ENCODE results near the gene ATP8B3. TPM values are rescaled to one million over a fixed set of nuclear protein-coding genes. Genes with fewer than 3 reads are reported as not detected.

The ATP8B3 gene
- total and polyA plus RNA-seq, 10 of the 15 experiments (the other 5 are each of a cell fraction or from before 2014, with no cell fraction given) = 0.13 to 1.7 (median 0.52) TPM

GRCh38 chr19:1860821-1861598, 48.9 kb upstream of the ATP8B3 start (continued):
- TF ChIP-seq MYB (IDR thresholded peaks at IDR 0.05; ENCODE audit: borderline replicate concordance, low read depth, low read length) = no peak
- TF ChIP-seq NR2C1 (IDR thresholded peaks at IDR 0.05) = no peak
- TF ChIP-seq CHD2 (IDR thresholded peaks at IDR 0.05; ENCODE audit: borderline replicate concordance, low read depth, low read length) = no peak
- TF ChIP-seq KAT2A (conservative IDR thresholded peaks at IDR 0.05; ENCODE audit: control insufficient read depth, low read depth, low read length) = no peak
- no peak for TF ChIP-seq CREM (IDR thresholded peaks at IDR 0.05; ENCODE audit: low read depth)
- TF ChIP-seq FOXM1 (IDR thresholded peaks at IDR 0.05; ENCODE audit: low read depth, low read length) = no peak
- TF ChIP-seq TCF3 (IDR thresholded peaks at IDR 0.05; ENCODE audit: borderline replicate concordance, insufficient read depth, low read depth, low read length) = no peak
- no peak for TF ChIP-seq CBFB (IDR thresholded peaks at IDR 0.05; ENCODE audit: low read depth)
- TF ChIP-seq NFYB (IDR thresholded peaks at IDR 0.05; ENCODE audit: insufficient read depth, low read depth, low read length) = no peak
- TF ChIP-seq ZNF24 (IDR thresholded peaks at IDR 0.05) = no peak
- TF ChIP-seq GABPA (IDR thresholded peaks at IDR 0.05; ENCODE audit: low read depth) = no peak

GRCh38 chr19:1860042-1860775, 48.1 kb upstream of the ATP8B3 start:
- Histone ChIP-seq H3K4me2 (ENCODE audit: control insufficient read depth, insufficient read depth) (peak overlapping the region; percentile 72), H2AFZ (ENCODE audit: control insufficient read depth, low read depth, low read length) (no peak overlapping the region), H3K79me2 (ENCODE audit: control insufficient read depth, insufficient read depth, low read length) (peaks cover 74% of the 10 kb centered on the region), H3K9me3 (replicated peaks; ENCODE audit: control insufficient read depth, insufficient read depth, low read length) (no peaks in the 10 kb centered on the region), H3K36me3 (ENCODE audit: control insufficient read depth in 2 of 2, insufficient read depth in 2 of 2, low read length in 1 of 2) (peaks cover 0 to 1% of the 10 kb centered on the region in 2 experiments; a peak in 1 of 4 replicates), H3K4me1 (ENCODE audit: control insufficient read depth, insufficient read depth, low read length) (peaks cover 7% of the 10 kb centered on the region), H3K4me3 (peak overlapping the region; percentile 94; the same call in 1 of the 2 replicates), H4K20me1 (ENCODE audit: control insufficient read depth, insufficient read depth) (peaks cover 7% of the 10 kb centered on the region; the same call in 1 of the 2 replicates), H3K9ac (ENCODE audit: control insufficient read depth, insufficient read depth, low read length) (peak overlapping the region; percentile 17; the same call in 1 of the 2 replicates), H3K27me3 (replicated peaks in 1 of 2; ENCODE audit: control insufficient read depth in 2 of 2, insufficient read depth in 2 of 2, low read length in 1 of 2) (no peaks in the 10 kb centered on the region), H3K27ac (ENCODE audit: control insufficient read depth, insufficient read depth) (no peak overlapping the region)
- ChIA-PET CTCF (interaction anchor here (0.6 kb wide), 1 partner anchor 37 kb away, joined by 3 read pairs; no protein-coding TSS in a partner anchor), SMC1A (ENCODE audit: uncharacterized antibody, unreplicated experiment) (no interaction called here), RAD21 (ENCODE audit: unreplicated experiment) (interaction anchor here (0.6 kb wide), 1 partner anchor 22 kb away, joined by 3 read pairs; no protein-coding TSS in a partner anchor), POLR2A (interaction anchor here (0.6 to 1.2 kb wide), 2 partner anchors 16 to 171 kb away, joined by 3 read pairs; no protein-coding TSS in a partner anchor)
- ATAC-seq (no peak), DNase-seq (ENCODE audit: low read depth, low spot score) (no peak), FAIRE-seq (no peak)
- no TSS peak for BruUV-seq (replicated peaks)
- TF ChIP-seq RFX5 (IDR thresholded peaks at IDR 0.05; ENCODE audit: low read depth, low read length) (0 out of 2 replicates have a peak, but pooled peaks have one; percentile 15), MYB (IDR thresholded peaks at IDR 0.05; ENCODE audit: borderline replicate concordance, low read depth, low read length) (no peak), BMI1 (IDR thresholded peaks at IDR 0.05; ENCODE audit: borderline replicate concordance) (peak; percentile 98), EGR1 (IDR thresholded peaks at IDR 0.05; ENCODE audit: borderline replicate concordance in 1 of 2, low read depth in 2 of 2, low read length in 2 of 2) (peak in 1 of 2 experiments; percentile 14; a peak in 1 of 3 replicates), NKRF (conservative IDR thresholded peaks at IDR 0.05) (peak; percentile 63; the same call in 1 of the 2 replicates), MXI1 (IDR thresholded peaks at IDR 0.05; ENCODE audit: low read depth, low read length) (peak; percentile 38; the same call in 1 of the 2 replicates), RAD21 (IDR thresholded peaks at IDR 0.05; ENCODE audit: insufficient read depth, low read depth, low read length) (no peak), IKZF1 (conservative IDR thresholded peaks at IDR 0.05) (peak; percentile 10; the same call in 1 of the 2 replicates)
- WGBS (ENCODE audit: insufficient coverage, insufficient replicate concordance, low lambda C conversion rate, missing lambda C conversion rate) = 42% methylated on average over 27 of the region's 32 CpGs
- in situ Hi-C loops (cut with MboI) (loop anchor here (25.0 kb wide), 1 partner anchor 1502 kb away; the partner anchor contains the start of gene NFIC), intact Hi-C loops (cut with micrococcal nuclease; ENCODE audit: unreplicated experiment) (no loop called here)

Data from GM12878 (cell line).